NB4 (cell line): ENCODE measurements around the gene NUBP2.
A peak's percentile ranks its signal among the peaks of the same experiment; 100 is the strongest.

Experiments
- DNase-seq: peaks from one replicate; pipeline ENCODE4 v3.0.0; 2010; ENCODE audit warnings: low read depth
- H3K4me3 ChIP-seq: one replicate; pipeline ENCODE4 v1.5.1; 2011; ENCODE audit warnings: mild to moderate bottlenecking, low read depth, low read length, moderate library complexity
- MYC ChIP-seq: IDR thresholded peaks from 2 replicates; pipeline ENCODE4 v1.6.1; 2011; ENCODE audit warnings: low read depth, low read length
- POLR2A ChIP-seq: IDR thresholded peaks from 2 replicates; pipeline ENCODE4 v1.6.1; 2011; ENCODE audit warnings: mild to moderate bottlenecking; ENCODE audit not compliant: insufficient read length; ENCODE audit errors: extremely low read depth
- TF ChIP-seq, protein P1 (sequence below): IDR thresholded peaks from one replicate; pipeline ENCODE4 v1.5.1; 2012; ENCODE audit warnings: low read depth, low read length
- TF ChIP-seq, protein P2 (sequence below): IDR thresholded peaks from 2 replicates; pipeline ENCODE4 v1.6.1; 2011; ENCODE audit warnings: low read depth, low read length

Gene NUBP2

DNA sequence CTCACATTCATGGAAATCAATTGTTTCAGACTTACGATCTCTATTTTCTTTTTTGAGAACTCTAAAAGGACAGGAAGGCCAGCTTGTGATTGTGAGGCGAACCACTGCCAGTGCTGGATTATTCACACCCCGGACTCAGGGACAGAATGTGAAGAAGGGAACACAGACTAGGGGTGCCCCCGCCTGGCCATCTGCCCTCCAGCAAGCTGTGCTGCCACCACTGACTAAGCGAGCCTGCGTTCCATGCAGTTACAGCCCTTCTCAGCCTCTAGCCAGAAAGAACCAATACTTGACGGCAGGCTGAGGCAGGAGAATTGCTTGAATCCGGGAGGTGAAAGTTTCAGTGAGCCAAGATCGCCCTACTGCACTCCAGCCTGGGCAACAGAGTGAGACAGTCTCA lies 41.1 kb downstream of the NUBP2 start:
- peak; percentile 83 for DNase-seq
- H3K4me3 ChIP-seq = no peak overlapping the region
- TF ChIP-seq, protein P1, sequence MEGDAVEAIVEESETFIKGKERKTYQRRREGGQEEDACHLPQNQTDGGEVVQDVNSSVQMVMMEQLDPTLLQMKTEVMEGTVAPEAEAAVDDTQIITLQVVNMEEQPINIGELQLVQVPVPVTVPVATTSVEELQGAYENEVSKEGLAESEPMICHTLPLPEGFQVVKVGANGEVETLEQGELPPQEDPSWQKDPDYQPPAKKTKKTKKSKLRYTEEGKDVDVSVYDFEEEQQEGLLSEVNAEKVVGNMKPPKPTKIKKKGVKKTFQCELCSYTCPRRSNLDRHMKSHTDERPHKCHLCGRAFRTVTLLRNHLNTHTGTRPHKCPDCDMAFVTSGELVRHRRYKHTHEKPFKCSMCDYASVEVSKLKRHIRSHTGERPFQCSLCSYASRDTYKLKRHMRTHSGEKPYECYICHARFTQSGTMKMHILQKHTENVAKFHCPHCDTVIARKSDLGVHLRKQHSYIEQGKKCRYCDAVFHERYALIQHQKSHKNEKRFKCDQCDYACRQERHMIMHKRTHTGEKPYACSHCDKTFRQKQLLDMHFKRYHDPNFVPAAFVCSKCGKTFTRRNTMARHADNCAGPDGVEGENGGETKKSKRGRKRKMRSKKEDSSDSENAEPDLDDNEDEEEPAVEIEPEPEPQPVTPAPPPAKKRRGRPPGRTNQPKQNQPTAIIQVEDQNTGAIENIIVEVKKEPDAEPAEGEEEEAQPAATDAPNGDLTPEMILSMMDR = peak; percentile 53
- TF ChIP-seq, protein P2, sequence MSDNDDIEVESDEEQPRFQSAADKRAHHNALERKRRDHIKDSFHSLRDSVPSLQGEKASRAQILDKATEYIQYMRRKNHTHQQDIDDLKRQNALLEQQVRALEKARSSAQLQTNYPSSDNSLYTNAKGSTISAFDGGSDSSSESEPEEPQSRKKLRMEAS = no peak

DNA sequence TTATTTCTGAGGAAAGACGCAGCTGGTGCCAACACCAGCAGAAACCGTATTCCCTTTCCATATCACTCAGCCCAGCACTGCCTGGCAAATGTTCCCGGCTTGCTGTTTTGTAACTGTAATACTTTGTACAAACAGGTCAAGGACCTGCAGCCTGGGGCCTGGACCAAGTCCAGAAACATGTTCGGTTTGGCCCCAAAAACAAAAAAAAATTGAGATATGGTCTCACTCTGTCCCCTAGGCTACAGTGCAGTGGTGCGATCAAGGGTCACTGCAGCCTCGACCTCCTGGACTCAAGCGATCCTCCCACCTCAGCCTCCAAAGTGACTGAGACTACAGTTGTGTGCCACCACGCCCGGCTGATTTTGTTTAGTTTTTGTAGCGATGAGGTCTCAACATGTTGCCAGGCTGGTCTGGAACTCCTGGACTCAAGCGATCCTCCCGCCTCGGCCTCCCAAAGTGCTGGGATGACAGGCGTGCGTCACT lies 42.7 kb downstream of the NUBP2 start:
- DNase-seq = no peak
- TF ChIP-seq, protein P2 = no peak
- H3K4me3 ChIP-seq = peak overlapping the region; percentile 62

DNA sequence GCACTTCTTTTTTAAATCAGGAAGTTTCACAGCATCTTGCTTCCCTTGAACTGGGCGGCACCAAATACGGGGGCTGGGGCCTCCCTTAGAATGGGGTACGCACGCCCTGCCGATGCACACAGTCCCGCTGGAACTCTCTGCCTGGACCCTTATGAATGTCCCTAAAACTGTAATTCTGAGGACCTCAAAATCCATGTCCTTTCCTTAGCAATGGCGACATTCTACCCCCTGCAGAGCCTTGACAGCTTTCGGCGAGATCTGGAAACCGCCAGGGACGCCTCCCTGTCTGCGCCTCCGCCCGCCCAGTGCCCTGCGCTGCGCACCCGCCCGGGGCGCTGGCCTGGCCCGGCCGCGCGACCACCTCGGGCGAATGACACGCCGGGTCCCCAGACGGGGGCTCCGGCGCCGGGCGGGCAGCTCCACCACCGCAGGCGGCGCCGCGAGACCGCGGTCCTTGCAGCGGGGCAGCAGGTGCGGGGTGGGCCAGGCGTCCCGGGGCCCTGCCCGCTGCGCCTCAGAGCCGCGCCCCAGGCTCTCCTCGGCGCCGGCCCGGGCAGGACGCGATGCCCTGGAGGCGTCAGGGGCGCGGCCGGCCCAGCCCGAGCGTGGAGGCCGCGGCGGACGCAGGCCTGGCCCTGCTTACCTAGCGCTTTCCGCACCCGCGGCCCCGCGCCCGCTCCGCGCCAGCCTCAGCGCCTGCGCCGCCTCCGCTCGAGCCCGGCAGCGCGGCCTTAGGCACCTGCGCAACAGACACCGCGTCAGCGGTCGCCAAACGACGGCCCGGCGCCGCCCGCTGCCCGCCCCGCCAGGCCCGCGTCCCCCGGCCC lies 43.3 kb downstream of the NUBP2 start:
- no peak for TF ChIP-seq POLR2A
- TF ChIP-seq, protein P2 = peak; percentile 48
- DNase-seq = peak; percentile 80
- H3K4me3 ChIP-seq = peak overlapping the region; percentile 62

DNA sequence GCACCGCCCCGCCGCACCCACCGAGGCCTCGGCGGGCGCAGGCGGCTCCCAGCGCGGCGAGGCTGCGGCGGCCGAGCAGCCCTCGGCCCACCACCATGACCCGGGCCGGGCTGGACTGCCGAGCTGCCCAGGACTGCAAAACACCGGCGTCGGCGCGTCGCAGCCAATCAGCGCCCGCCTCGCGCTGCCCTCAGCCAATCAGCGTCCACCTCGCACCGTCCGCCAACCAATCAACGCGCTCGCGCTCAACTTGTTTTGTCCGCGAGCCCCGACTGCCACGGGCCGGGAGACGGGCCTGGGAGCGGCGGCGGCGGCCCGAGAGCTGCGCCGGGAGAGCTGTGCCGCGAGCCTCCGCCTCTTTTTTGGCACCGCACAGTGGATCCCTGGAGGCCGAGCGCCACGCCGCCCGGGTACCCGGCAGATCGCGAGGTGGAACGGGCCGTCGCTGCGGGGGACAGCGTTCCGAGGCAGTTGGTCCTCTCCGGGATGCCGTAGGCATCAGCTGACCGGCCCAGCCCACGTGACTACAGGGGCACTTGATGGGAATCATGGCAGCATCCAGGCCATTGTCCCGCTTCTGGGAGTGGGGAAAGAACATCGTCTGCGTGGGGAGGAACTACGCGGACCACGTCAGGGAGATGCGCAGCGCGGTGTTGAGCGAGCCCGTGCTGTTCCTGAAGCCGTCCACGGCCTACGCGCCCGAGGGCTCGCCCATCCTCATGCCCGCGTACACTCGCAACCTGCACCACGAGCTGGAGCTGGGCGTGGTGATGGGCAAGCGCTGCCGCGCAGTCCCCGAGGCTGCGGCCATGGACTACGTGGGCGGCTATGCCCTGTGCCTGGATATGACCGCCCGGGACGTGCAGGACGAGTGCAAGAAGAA lies 44.2 kb downstream of the NUBP2 start, which contains the start of the genes FAHD1 and HAGH:
Gene FAHD1, plus strand, starts transcription at position 516 of the 883 bp plus-strand sequence. Its CDS starts 33 bp downstream, at position 549.
Gene HAGH, minus strand, starts transcription at position 135 of the 883 bp plus-strand sequence. Its CDS starts 38 bp downstream, at position 97.
- DNase-seq = peak; percentile 95
- H3K4me3 ChIP-seq = peak within 1 kb of the TSS; percentile 96
- peak; percentile 46 for TF ChIP-seq POLR2A
- TF ChIP-seq, protein P1 = no peak
- TF ChIP-seq MYC = peak; percentile 75
- TF ChIP-seq, protein P2 = peak; percentile 95

DNA sequence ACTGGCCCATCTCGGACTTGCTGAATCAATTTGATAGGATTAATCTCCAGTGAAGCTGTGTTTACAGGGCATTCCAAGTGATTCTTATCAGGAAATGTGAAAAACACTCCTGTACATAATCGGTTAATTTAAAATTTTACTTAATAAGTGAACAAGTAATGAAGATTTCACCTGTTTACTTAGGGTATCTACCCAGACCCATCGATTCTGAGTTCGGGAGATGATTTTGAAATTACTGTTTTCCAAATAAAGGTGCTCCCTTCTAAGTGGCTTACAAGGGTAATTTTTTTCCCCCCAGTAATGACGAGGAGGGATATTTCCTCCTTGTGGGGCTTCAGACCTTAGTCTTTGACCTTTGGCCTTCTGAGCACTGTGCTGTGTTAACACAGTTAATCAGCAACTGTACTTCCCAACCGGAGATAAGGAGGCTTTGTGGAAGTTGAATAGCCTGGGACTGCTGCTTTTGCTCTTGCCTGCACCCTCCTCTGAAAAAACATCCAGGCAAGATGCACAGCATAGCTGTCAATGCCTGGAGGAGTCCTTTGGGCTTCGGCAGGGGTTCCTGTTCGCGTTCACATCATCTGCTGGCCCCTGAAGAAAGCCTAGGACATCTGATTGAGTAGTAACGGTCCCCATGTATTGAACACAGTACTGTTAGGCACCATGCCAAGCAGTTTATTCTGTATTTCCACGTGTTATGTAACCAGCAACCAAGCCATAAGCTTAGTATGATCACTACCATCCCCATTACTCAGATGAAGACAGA lies 46.1 kb downstream of the NUBP2 start:
- DNase-seq = no peak
- TF ChIP-seq, protein P1 = no peak
- TF ChIP-seq MYC (no peak), POLR2A (no peak)
- TF ChIP-seq, protein P2 = no peak
- peak overlapping the region; percentile 96 for H3K4me3 ChIP-seq

DNA sequence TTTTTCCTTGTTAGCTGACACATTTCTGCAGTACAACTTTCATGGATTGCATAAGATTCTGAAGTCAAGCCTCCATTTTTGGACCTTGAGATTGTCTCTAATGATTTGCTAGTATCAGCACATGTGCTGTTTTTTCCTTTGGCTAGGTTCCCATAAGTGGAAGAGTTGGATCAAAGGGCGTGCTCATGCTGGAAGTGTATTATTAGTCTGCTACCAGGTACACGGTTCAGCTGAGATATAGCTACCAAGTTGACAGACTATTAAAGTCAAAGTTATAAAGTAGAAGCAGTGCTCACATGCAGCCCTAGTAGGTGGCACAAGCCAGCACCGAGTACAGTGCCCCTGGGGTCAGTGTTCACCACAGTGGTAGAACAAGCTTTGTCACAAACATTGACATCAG lies 47.5 kb downstream of the NUBP2 start:
- H3K4me3 ChIP-seq = no peak overlapping the region
- TF ChIP-seq, protein P1 = no peak
- TF ChIP-seq MYC = no peak
- no peak for TF ChIP-seq POLR2A
- TF ChIP-seq, protein P2 = no peak
- no peak for DNase-seq
